ENCODE measurements around the gene PEA15. TPM values are rescaled to one million over a fixed set of nuclear protein-coding genes. Genes with fewer than 3 reads are reported as not detected.

Gene PEA15
- total and polyA plus RNA-seq, 7 experiments from 2014 or later = 4.7 to 38.6 (median 13.2) TPM

DNA sequence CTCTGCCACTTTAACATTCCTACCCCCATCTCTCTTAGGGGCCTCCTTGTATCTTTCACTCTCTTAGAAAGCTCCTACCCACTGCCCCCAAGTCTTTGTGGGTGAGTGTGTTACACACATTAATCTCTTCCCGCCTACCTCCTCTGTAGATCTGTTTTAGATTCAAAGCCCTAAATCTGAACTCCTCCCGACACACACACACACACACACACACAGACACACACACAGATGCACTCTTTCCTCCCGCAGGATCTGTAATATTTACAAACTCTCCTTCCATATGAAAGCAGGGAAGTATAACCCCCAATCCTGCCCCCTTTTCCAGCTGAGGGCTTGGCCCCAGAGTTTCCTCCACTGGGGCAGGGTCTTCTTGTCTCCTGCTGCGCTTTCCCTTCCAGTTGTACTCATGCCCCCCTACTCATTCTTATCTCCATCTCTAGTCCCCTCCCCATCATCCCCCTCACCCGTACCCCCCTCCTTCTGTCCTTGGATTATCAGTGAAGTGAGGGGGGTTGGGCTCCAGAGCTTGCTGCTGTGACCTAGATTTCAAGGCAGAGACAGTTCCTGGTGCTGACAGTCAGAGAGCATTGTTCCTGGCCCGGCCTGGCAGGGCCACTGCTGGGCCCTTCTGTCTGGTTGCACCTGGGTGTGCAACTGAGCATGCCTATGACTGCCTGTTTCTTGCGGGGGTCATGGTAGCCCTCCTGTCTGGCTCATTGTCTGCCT, 4.3 kb downstream of the PEA15 start:
- ATAC-seq = no peak
- H3K36me3 Mint-ChIP-seq = peaks cover 0 to 20% (median 5%) of the 10 kb centered on the region in 5 donors
- POLR2A ChIA-PET = interaction anchor here (0.5 to 1.5 kb wide), 3 partner anchors 10 to 25 kb away, joined by 3 to 4 read pairs (median 3); no protein-coding TSS in a partner anchor
- Histone ChIP-seq H3K4me1 (ENCODE audit: control insufficient read depth in 2 of 2, insufficient read depth in 2 of 2, low read length in 2 of 2) (peaks cover 12% of the 10 kb centered on the region in 2 donors), H3K27me3 (ENCODE audit: control insufficient read depth in 2 of 2, insufficient read depth in 2 of 2, low read length in 2 of 2) (no peaks in the 10 kb centered on the region), H3K36me3 (ENCODE audit: control insufficient read depth in 2 of 3, insufficient read depth in 3 of 3, low read length in 3 of 3) (peaks cover 0 to 46% (median 2%) of the 10 kb centered on the region in 3 experiments), H3K9me3 (ENCODE audit: control insufficient read depth in 2 of 3, low read length in 3 of 3) (no peaks in the 10 kb centered on the region), H3K4me3 (ENCODE audit: low read length) (no peak overlapping the region), H3K27ac (ENCODE audit: low read depth, low read length) (no peak overlapping the region)
- H3K4me3 Mint-ChIP-seq = no peak overlapping the region
- no peaks in the 10 kb centered on the region for H3K27me3 Mint-ChIP-seq
- H3K27ac Mint-ChIP-seq = peak overlapping the region; percentile 11 to 63 (median 29)
- H3K4me1 Mint-ChIP-seq = peaks cover 28 to 49% (median 31%) of the 10 kb centered on the region in 7 donors
- intact Hi-C loops (cut with micrococcal nuclease) = loop anchor here in 1 of 2 donors (5.0 kb wide), 1 partner anchor 78 kb away; the partner anchor contains the start of gene PEX19
- no peak for DNase-seq
- CTCF ChIA-PET = no interaction called here
- no peaks in the 10 kb centered on the region for H3K9me3 Mint-ChIP-seq

DNA sequence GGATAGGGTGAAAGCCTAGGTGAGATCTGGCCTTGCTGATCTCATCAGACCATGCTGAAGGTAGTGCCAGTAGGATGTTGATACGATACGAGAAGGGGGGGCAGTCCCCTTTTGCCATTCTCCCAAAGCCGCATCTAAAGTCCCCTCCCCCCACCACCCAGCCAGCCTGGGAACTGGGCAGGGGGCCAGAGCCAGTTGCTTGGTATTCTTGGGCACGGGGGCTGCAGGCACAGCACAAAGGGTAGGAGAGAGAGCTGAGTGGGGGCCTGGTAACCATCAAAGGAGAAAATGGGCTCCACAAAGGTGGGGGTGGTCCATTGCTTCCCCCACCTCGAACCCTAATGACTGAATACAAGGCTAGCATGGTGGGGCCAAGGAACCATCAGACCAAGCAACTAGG, 5.4 kb downstream of the PEA15 start:
- POLR2A ChIA-PET = interaction anchor here (1.2 kb wide), 1 partner anchor 10 kb away, joined by 4 read pairs; no protein-coding TSS in a partner anchor

DNA sequence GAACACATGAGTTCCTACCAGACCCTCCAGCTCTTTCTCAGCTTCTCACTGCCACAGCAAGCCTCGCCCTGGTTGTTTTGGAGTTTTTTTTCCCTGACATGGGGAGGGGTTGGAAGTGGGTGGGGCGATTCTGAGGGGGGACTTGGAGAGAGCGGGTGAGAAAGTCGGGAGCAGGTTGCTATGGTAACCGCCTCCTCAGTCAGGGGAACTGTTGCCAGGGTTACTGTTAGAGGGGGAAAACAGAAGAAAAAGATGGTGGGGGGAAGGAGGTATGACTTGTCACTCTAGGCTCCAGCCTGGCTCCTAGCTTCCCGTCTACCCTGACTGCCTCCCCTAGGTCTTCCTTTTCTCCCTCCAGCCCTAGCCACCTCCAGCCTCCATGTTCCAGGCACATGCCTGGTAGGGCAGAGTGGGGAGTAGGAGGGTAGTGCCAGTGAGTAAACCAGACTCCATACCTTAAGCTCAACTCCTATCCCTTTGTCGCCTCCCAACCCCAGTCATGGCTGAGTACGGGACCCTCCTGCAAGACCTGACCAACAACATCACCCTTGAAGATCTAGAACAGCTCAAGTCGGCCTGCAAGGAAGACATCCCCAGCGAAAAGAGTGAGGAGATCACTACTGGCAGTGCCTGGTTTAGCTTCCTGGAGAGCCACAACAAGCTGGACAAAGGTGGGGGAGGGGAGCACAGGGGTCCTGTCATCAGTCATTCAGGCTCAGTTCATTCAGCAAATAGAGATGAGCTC, 6.0 kb downstream of the PEA15 start:
- intact Hi-C loops (cut with micrococcal nuclease) = no loop called here
- Mint-ChIP-seq H3K9me3 (no peaks in the 10 kb centered on the region), H3K36me3 (peaks cover 4 to 21% (median 8%) of the 10 kb centered on the region in 5 donors), H3K27ac (peak overlapping the region in 1 of 9 donors; percentile 20), H3K27me3 (no peaks in the 10 kb centered on the region), H3K4me3 (no peak overlapping the region), H3K4me1 (peaks cover 20 to 40% (median 29%) of the 10 kb centered on the region in 7 donors)
- no peak overlapping the region for H3K27ac ChIP-seq (ENCODE audit: low read depth, low read length)
- H3K4me3 ChIP-seq (ENCODE audit: low read length) = no peak overlapping the region
- ChIA-PET POLR2A (no interaction called here), CTCF (interaction anchor here (0.6 to 1.2 kb wide), 2 partner anchors 14 to 80 kb away, joined by 3 read pairs; no protein-coding TSS in a partner anchor)
- peaks cover 2 to 6% of the 10 kb centered on the region in 2 donors for H3K4me1 ChIP-seq (ENCODE audit: control insufficient read depth in 2 of 2, insufficient read depth in 2 of 2, low read length in 2 of 2)
- H3K9me3 ChIP-seq (ENCODE audit: control insufficient read depth in 2 of 3, low read length in 3 of 3) = no peaks in the 10 kb centered on the region
- no peaks in the 10 kb centered on the region for H3K27me3 ChIP-seq (ENCODE audit: control insufficient read depth in 2 of 2, insufficient read depth in 2 of 2, low read length in 2 of 2)
- DNase-seq (no peak), ATAC-seq (no peak)
- H3K36me3 ChIP-seq (ENCODE audit: control insufficient read depth in 2 of 3, insufficient read depth in 3 of 3, low read length in 3 of 3) = peaks cover 4 to 63% (median 13%) of the 10 kb centered on the region in 3 experiments

More for the DNA sequence above, 5.4 kb downstream of the PEA15 start:
- Mint-ChIP-seq H3K4me1 (peaks cover 23 to 44% (median 31%) of the 10 kb centered on the region in 7 donors), H3K4me3 (no peak overlapping the region), H3K36me3 (peaks cover 0 to 21% (median 8%) of the 10 kb centered on the region in 5 donors), H3K27me3 (no peaks in the 10 kb centered on the region), H3K9me3 (no peaks in the 10 kb centered on the region), H3K27ac (peak overlapping the region in 2 of 9 donors; percentile 16 to 19)
- no peak overlapping the region for H3K4me3 ChIP-seq (ENCODE audit: low read length)
- no peak for DNase-seq
- no peaks in the 10 kb centered on the region for H3K27me3 ChIP-seq (ENCODE audit: control insufficient read depth in 2 of 2, insufficient read depth in 2 of 2, low read length in 2 of 2)
- no peaks in the 10 kb centered on the region for H3K9me3 ChIP-seq (ENCODE audit: control insufficient read depth in 2 of 3, low read length in 3 of 3)
- H3K36me3 ChIP-seq (ENCODE audit: control insufficient read depth in 2 of 3, insufficient read depth in 3 of 3, low read length in 3 of 3) = peaks cover 4 to 56% (median 13%) of the 10 kb centered on the region in 3 experiments
- intact Hi-C loops (cut with micrococcal nuclease) = no loop called here
- H3K27ac ChIP-seq (ENCODE audit: low read depth, low read length) = no peak overlapping the region
- H3K4me1 ChIP-seq (ENCODE audit: control insufficient read depth in 2 of 2, insufficient read depth in 2 of 2, low read length in 2 of 2) = peaks cover 7 to 8% of the 10 kb centered on the region in 2 donors
- CTCF ChIA-PET = interaction anchor here (0.7 kb wide), 1 partner anchor 17 kb away, joined by 4 read pairs; no protein-coding TSS in a partner anchor
- no peak for ATAC-seq

DNA sequence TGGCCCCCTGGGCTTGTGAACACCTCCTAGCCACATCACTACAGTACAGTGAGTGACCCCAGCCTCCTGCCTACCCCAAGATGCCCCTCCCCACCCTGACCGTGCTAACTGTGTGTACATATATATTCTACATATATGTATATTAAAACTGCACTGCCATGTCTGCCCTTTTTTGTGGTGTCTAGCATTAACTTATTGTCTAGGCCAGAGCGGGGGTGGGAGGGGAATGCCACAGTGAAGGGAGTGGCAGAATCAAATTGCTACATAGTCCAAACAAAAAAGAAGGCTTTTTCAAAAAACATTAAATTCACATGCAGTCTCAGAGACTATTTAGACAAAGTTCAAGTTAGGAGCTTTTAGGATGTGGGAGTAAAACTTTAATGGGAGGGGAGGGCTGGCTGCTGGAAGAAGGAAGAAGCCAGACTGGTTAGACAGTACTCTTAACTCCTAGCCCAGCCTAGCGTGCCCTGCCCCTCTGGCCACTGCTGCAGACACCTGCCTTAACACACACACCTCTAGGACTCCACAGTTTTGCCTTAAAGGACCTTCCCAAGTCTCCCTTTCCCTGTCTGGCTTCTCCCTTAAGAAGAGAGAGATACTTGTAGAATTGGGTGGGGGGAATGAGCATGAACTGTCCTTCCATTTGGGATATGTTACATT, 9.4 kb downstream of the PEA15 start:
- Mint-ChIP-seq H3K9me3 (no peaks in the 10 kb centered on the region), H3K4me1 (peaks cover 0 to 14% (median 7%) of the 10 kb centered on the region in 7 donors), H3K4me3 (no peak overlapping the region), H3K27ac (peak overlapping the region in 6 of 9 donors; percentile 4 to 71 (median 23)), H3K36me3 (peaks cover 4 to 34% (median 8%) of the 10 kb centered on the region in 5 donors), H3K27me3 (no peaks in the 10 kb centered on the region)
- no peak overlapping the region for H3K4me3 ChIP-seq (ENCODE audit: low read length)
- ChIA-PET POLR2A (no interaction called here), CTCF (no interaction called here)
- ATAC-seq (no peak), DNase-seq (no peak)
- intact Hi-C loops (cut with micrococcal nuclease) = no loop called here
- peak overlapping the region; percentile 16 for H3K27ac ChIP-seq (ENCODE audit: low read depth, low read length)
- H3K36me3 ChIP-seq (ENCODE audit: control insufficient read depth in 2 of 3, insufficient read depth in 3 of 3, low read length in 3 of 3) = peaks cover 9 to 94% (median 26%) of the 10 kb centered on the region in 3 experiments
- no peaks in the 10 kb centered on the region for H3K27me3 ChIP-seq (ENCODE audit: control insufficient read depth in 2 of 2, insufficient read depth in 2 of 2, low read length in 2 of 2)
- H3K9me3 ChIP-seq (ENCODE audit: control insufficient read depth in 2 of 3, low read length in 3 of 3) = no peaks in the 10 kb centered on the region
- peaks cover 0 to 4% of the 10 kb centered on the region in 2 donors for H3K4me1 ChIP-seq (ENCODE audit: control insufficient read depth in 2 of 2, insufficient read depth in 2 of 2, low read length in 2 of 2)

DNA sequence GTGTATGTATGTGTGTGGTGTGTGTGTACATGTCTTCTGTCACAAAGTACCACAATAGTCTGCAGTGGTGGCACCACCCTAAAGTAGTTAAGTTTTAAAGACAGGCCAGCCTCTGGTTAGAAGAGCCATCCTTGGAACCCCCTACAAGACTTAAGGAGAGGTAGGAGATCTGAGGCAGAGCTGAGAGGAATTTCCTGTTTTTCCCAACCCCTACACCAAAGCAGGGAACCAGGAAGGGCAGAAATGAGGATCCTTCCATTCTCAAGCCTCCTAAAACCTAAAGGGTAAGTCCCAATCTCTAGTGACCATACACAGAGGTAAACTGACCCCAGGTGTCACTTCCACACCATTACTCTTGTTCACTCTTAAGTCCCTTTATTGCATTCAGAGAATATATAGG, 11.1 kb downstream of the PEA15 start:
- no peak overlapping the region for H3K4me3 ChIP-seq (ENCODE audit: low read length)
- DNase-seq (no peak), ATAC-seq (no peak)
- ChIA-PET POLR2A (no interaction called here), CTCF (no interaction called here)
- H3K4me3 Mint-ChIP-seq = no peak overlapping the region
- H3K27me3 ChIP-seq (ENCODE audit: control insufficient read depth in 2 of 2, insufficient read depth in 2 of 2, low read length in 2 of 2) = no peaks in the 10 kb centered on the region
- peaks cover 4 to 48% (median 8%) of the 10 kb centered on the region in 5 donors for H3K36me3 Mint-ChIP-seq
- no peaks in the 10 kb centered on the region for H3K9me3 ChIP-seq (ENCODE audit: control insufficient read depth in 2 of 3, low read length in 3 of 3)
- H3K4me1 ChIP-seq (ENCODE audit: control insufficient read depth in 2 of 2, insufficient read depth in 2 of 2, low read length in 2 of 2) = no peaks in the 10 kb centered on the region
- H3K4me1 Mint-ChIP-seq = peaks cover 0 to 5% (median 0%) of the 10 kb centered on the region in 7 donors
- H3K36me3 ChIP-seq (ENCODE audit: control insufficient read depth in 2 of 3, insufficient read depth in 3 of 3, low read length in 3 of 3) = peaks cover 14 to 93% (median 33%) of the 10 kb centered on the region in 3 experiments
- H3K27ac ChIP-seq (ENCODE audit: low read depth, low read length) = no peak overlapping the region
- intact Hi-C loops (cut with micrococcal nuclease) = no loop called here
- H3K27ac Mint-ChIP-seq = peak overlapping the region in 3 of 9 donors; percentile 3 to 83 (median 55)
- H3K27me3 Mint-ChIP-seq = no peaks in the 10 kb centered on the region
- no peaks in the 10 kb centered on the region for H3K9me3 Mint-ChIP-seq

DNA sequence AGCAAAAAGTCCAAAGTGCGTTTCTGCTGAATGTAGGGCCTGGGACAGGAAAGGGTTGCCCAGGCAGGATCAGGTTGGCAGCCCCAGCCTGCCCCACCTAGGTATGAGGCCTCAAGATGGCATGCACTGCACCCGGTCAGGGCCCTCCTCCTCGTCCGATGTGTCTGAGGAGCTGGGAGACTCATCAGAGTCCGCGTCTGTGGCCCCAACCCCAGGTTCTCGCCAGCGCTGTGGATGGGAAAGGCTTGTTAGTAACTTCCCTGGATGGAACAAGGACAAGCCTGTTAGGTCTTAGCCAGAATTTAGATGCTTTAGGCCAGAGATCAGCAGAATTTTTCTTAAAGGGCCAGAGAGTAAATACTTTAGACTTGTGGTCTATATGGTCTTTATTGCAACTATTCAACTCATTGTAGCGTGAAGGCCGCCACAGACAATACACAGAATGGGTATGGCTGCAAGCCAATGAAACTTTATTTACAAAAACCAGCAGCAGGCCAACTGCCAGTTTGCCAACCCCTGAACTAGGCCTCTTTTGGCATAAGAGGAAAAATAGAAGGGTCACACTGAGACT, 12.4 kb downstream of the PEA15 start:
- intact Hi-C loops (cut with micrococcal nuclease) = loop anchor here in 1 of 2 donors (2.0 kb wide), 1 partner anchor 25 kb away; no protein-coding TSS in a partner anchor
- Histone ChIP-seq H3K36me3 (ENCODE audit: control insufficient read depth in 2 of 3, insufficient read depth in 3 of 3, low read length in 3 of 3) (peaks cover 17 to 96% (median 44%) of the 10 kb centered on the region in 3 experiments), H3K4me3 (ENCODE audit: low read length) (no peak overlapping the region), H3K9me3 (ENCODE audit: control insufficient read depth in 2 of 3, low read length in 3 of 3) (no peaks in the 10 kb centered on the region), H3K27ac (ENCODE audit: low read depth, low read length) (no peak overlapping the region), H3K27me3 (ENCODE audit: control insufficient read depth in 2 of 2, insufficient read depth in 2 of 2, low read length in 2 of 2) (no peaks in the 10 kb centered on the region), H3K4me1 (ENCODE audit: control insufficient read depth in 2 of 2, insufficient read depth in 2 of 2, low read length in 2 of 2) (no peaks in the 10 kb centered on the region)
- Mint-ChIP-seq H3K36me3 (peaks cover 4 to 52% (median 8%) of the 10 kb centered on the region in 5 donors), H3K9me3 (no peaks in the 10 kb centered on the region), H3K4me3 (no peak overlapping the region), H3K4me1 (peaks cover 0 to 2% (median 0%) of the 10 kb centered on the region in 7 donors), H3K27ac (peak overlapping the region in 6 of 9 donors; percentile 9 to 62 (median 42)), H3K27me3 (no peaks in the 10 kb centered on the region)
- ATAC-seq = no peak
- DNase-seq = no peak
- POLR2A ChIA-PET = interaction anchor here (1.3 kb wide), 1 partner anchor 12 kb away, joined by 3 read pairs; the partner anchor contains the start of gene PEA15
- CTCF ChIA-PET = no interaction called here

Data from naive thymus-derived CD4-positive, alpha-beta T cell (primary cell).